IMR-90 (cell line): ENCODE results near the gene USH2A. TPM values are rescaled to one million over a fixed set of nuclear protein-coding genes. Genes with fewer than 3 reads are reported as not detected.

Source experiments
- ATAC-seq: fragments of 200-7000 bp; cut with Tn5 transposase; 2 replicates; pipeline ENCODE4 v1.9.1; 2020; ENCODE audit warnings: low read depth, mild to moderate bottlenecking, moderate library complexity
- BruUV-seq: library from RNA; stranded (reverse); fragments of 400-500 nt; replicated peaks from 2 replicates; lab custom pipeline; 2021; lab: Mats Ljungman, UMichigan
- CTCF ChIA-PET: fragments of 300-600 bp; formaldehyde crosslinking; extraction: SDS; loops from one replicate; lab custom pipeline; 2021; ENCODE audit warnings: antibody characterized with exemption; lab: Yijun Ruan, JAX
- POLR2A ChIA-PET: fragments of 300-600 bp; sonication (Branson Sonifier 250); formaldehyde crosslinking; loops from one replicate; lab custom pipeline; 2022; ENCODE audit warnings: antibody characterized with exemption; ENCODE audit not compliant: unreplicated experiment; lab: Charles Lee
- DNase-seq: peaks from one replicate; pipeline ENCODE4 v3.0.0; 2013
- H2AFZ ChIP-seq: replicated peaks from 2 replicates; pipeline ENCODE3; 2013; ENCODE audit warnings: low read length, mild to moderate bottlenecking; ENCODE audit not compliant: poor library complexity
- H2AK5ac ChIP-seq: 2 replicates; pipeline ENCODE4 v1.6.1; 2013; ENCODE audit warnings: low read depth, low read length, inconsistent platforms
- H2AK9ac ChIP-seq: replicated peaks from 2 replicates; pipeline ENCODE3; 2013; ENCODE audit warnings: mild to moderate bottlenecking, low read depth, low read length, moderate library complexity; ENCODE audit not compliant: poor library complexity
- H2BK120ac ChIP-seq: 2 replicates; pipeline ENCODE4 v1.6.1; 2013; ENCODE audit warnings: low read depth, low read length, inconsistent platforms
- H2BK15ac ChIP-seq: 3 replicates; pipeline ENCODE4 v1.6.1; 2013; ENCODE audit warnings: low read depth, low read length, inconsistent platforms
- H2BK20ac ChIP-seq: 2 replicates; pipeline ENCODE4 v1.6.1; 2013; ENCODE audit warnings: low read depth, mild to moderate bottlenecking, inconsistent platforms, low read length, moderate library complexity
- H2BK5ac ChIP-seq: 2 replicates; pipeline ENCODE4 v1.6.1; 2013; ENCODE audit warnings: mild to moderate bottlenecking, low read depth, low read length, inconsistent platforms; ENCODE audit not compliant: poor library complexity, severe bottlenecking
- H3K14ac ChIP-seq: replicated peaks from 2 replicates; pipeline ENCODE4 v1.6.1; 2013; ENCODE audit warnings: low read depth, low read length, inconsistent platforms
- H3K18ac ChIP-seq: 2 replicates; pipeline ENCODE4 v1.6.1; 2013; ENCODE audit warnings: low read depth, low read length, control low read depth
- H3K23ac ChIP-seq: 2 replicates; pipeline ENCODE4 v1.6.1; 2013; ENCODE audit warnings: low read depth, low read length, inconsistent platforms
- H3K27ac ChIP-seq: 2 replicates; pipeline ENCODE4 v1.5.1; 2013; ENCODE audit warnings: mild to moderate bottlenecking, control low read depth, low read length; ENCODE audit not compliant: insufficient read depth
- H3K27me3 ChIP-seq: 2 replicates; pipeline ENCODE4 v1.6.1; 2013; ENCODE audit warnings: low read length; ENCODE audit not compliant: control insufficient read depth, insufficient read depth
- H3K36me3 ChIP-seq: 2 replicates; pipeline ENCODE4 v1.6.1; 2013; ENCODE audit warnings: low read length, mixed read lengths; ENCODE audit not compliant: control insufficient read depth, insufficient read depth
- H3K4ac ChIP-seq: 2 replicates; pipeline ENCODE4 v1.6.1; 2013; ENCODE audit warnings: low read depth, low read length, inconsistent platforms
- H3K4me1 ChIP-seq: 2 replicates; pipeline ENCODE4 v1.6.1; 2013; ENCODE audit warnings: low read length, mixed read lengths; ENCODE audit not compliant: control insufficient read depth, insufficient read depth
- H3K4me2 ChIP-seq: 2 replicates; pipeline ENCODE4 v1.6.1; 2013; ENCODE audit warnings: low read depth, mild to moderate bottlenecking, control low read depth, low read length, moderate library complexity
- H3K4me3 ChIP-seq: 2 replicates; pipeline ENCODE4 v1.5.1; 2013; ENCODE audit warnings: low read depth, mild to moderate bottlenecking, control low read depth, low read length, moderate library complexity; ENCODE audit not compliant: insufficient read depth
- H3K56ac ChIP-seq: 2 replicates; pipeline ENCODE4 v1.6.1; 2013; ENCODE audit warnings: low read length, inconsistent platforms; ENCODE audit not compliant: insufficient read depth; ENCODE audit errors: extremely low read depth
- H3K79me1 ChIP-seq, 2 experiments: 2 replicates each; pipeline ENCODE4 v1.6.1; 2013; ENCODE audit warnings: low read length in 2 of 2, inconsistent platforms in 1 of 2, low read depth in 1 of 2
- H3K9ac ChIP-seq: 2 replicates; pipeline ENCODE4 v1.6.1; 2013; ENCODE audit warnings: low read depth, low read length, control low read depth
- H3K9me1 ChIP-seq: 2 replicates; pipeline ENCODE4 v1.6.1; 2013; ENCODE audit warnings: low read length, inconsistent platforms; ENCODE audit not compliant: insufficient read depth
- H3K9me3 ChIP-seq: 2 replicates; pipeline ENCODE4 v1.6.1; 2013; ENCODE audit warnings: low read length; ENCODE audit not compliant: control insufficient read depth, insufficient read depth
- H4K20me1 ChIP-seq: 2 replicates; pipeline ENCODE4 v1.6.1; 2013; ENCODE audit warnings: low read length, inconsistent platforms; ENCODE audit not compliant: insufficient read depth
- H4K5ac ChIP-seq: 2 replicates; pipeline ENCODE4 v1.6.1; 2013; ENCODE audit warnings: mild to moderate bottlenecking, low read depth, low read length, control low read depth
- H4K8ac ChIP-seq, 2 experiments: 2 replicates each; pipeline ENCODE4 v1.6.1; 2013; ENCODE audit warnings: low read depth in 2 of 2, low read length in 2 of 2, control low read depth in 1 of 2, inconsistent platforms in 1 of 2
- H4K91ac ChIP-seq: 2 replicates; pipeline ENCODE4 v1.6.1; 2013; ENCODE audit warnings: low read depth, low read length, inconsistent platforms; ENCODE audit not compliant: insufficient read depth
- MAFK ChIP-seq: IDR thresholded peaks from 2 replicates; pipeline ENCODE4 v1.6.1; 2012; ENCODE audit warnings: low read depth, low read length, improper control_type of control experiment
- MXI1 ChIP-seq: IDR thresholded peaks from 2 replicates; pipeline ENCODE4 v1.6.1; 2012; ENCODE audit warnings: low read depth, mild to moderate bottlenecking, low read length, moderate library complexity, borderline replicate concordance
- POLR2A ChIP-seq: IDR thresholded peaks from 2 replicates; pipeline ENCODE4 v1.6.1; 2012; ENCODE audit warnings: mild to moderate bottlenecking, low read depth, low read length
- RFX5 ChIP-seq: IDR thresholded peaks from 2 replicates; pipeline ENCODE4 v1.8.0; 2012; ENCODE audit warnings: low read depth, mild to moderate bottlenecking, low read length, moderate library complexity
- USF2 ChIP-seq: fragments of 150-350 bp; IDR thresholded peaks from 2 replicates; pipeline ENCODE4 v1.6.1; 2017; ENCODE audit warnings: mild to moderate bottlenecking, antibody characterized with exemption, low read length, low read depth
- WGBS, 2 experiments: methylation state at CpG; one replicate each; pipeline versions ENCODE4 v1.1.5 to v1.1.7; 2013; ENCODE audit warnings: missing lambda C conversion rate in 2 of 2; ENCODE audit not compliant: insufficient read length in 1 of 2; ENCODE audit errors: extremely low coverage in 2 of 2; 5-methylcytosine and 5-hydroxymethylcytosine counted together
- dilution Hi-C: fragments of 300-500 bp; cut with HindIII; formaldehyde crosslinking; loops from one replicate; pipeline ENCODE4 v1.14.3; 2018; ENCODE audit warnings: low sequenced_read_pairs; ENCODE audit not compliant: unreplicated experiment
- in situ Hi-C: fragments of 300-500 bp; cut with MboI; formaldehyde crosslinking; loops from 3 replicates; pipeline ENCODE4 v1.14.3; 2019; ENCODE audit warnings: low sequenced_read_pairs, inconsistent platforms, mixed read lengths
- intact Hi-C: fragments of 100-400 bp; cut with micrococcal nuclease; formaldehyde crosslinking; loops from 2 replicates; pipeline ENCODE4 v1.10.0; 2022
- polyA plus RNA-seq, 3 experiments: library from polyadenylated mRNA; depleted of rRNA; stranded (reverse); fragments of >200 nt; gene quantifications; 2 replicates each; pipeline ENCODE4 v1.2.3, GENCODE V29; 2012; ENCODE audit warnings: low replicate concordance in 1 of 3
- total RNA-seq: library from RNA; depleted of rRNA; stranded (reverse); fragments of >200 nt; gene quantifications from 2 replicates; pipeline ENCODE4 v1.2.3, GENCODE V29; 2012

USH2A gene
- total and polyA plus RNA-seq, 2 of the 4 experiments (the other 2 are of a cell fraction), result under 0.01 to 0.02 TPM

- Histone ChIP-seq H4K20me1 (no peaks in the 10 kb centered on the region), H2BK5ac (peak overlapping the region; percentile 69), H3K4me1 (peaks cover 1% of the 10 kb centered on the region; the same call in 1 of the 2 replicates), H3K14ac (no peak overlapping the region), H3K56ac (no peak overlapping the region), H3K27me3 (no peaks in the 10 kb centered on the region), H2BK15ac (no peak overlapping the region), H3K9me3 (no peaks in the 10 kb centered on the region), H3K79me1 (no peaks in the 10 kb centered on the region), H3K23ac (no peak overlapping the region), H2AK5ac (no peak overlapping the region), H3K4me2 (peak overlapping the region; percentile 52; the same call in 1 of the 2 replicates), H2AFZ (no peak overlapping the region), H3K27ac (no peak overlapping the region), H3K36me3 (no peaks in the 10 kb centered on the region), H3K4ac (no peak overlapping the region), H3K9ac (no peak overlapping the region), H3K18ac (no peak overlapping the region; the same call in 1 of the 2 replicates), H4K91ac (no peak overlapping the region), H4K8ac (no peak overlapping the region), H2AK9ac (no peak overlapping the region), H2BK20ac (peak overlapping the region; percentile 61; the same call in 1 of the 2 replicates), H3K4me3 (no peak overlapping the region), H4K5ac (peak overlapping the region; percentile 45; the same call in 1 of the 2 replicates), H2BK120ac (peak overlapping the region; percentile 16; the same call in 1 of the 2 replicates), H3K9me1 (no peaks in the 10 kb centered on the region)
- dilution Hi-C loops, result no loop called here
- intact Hi-C loops, result no loop called here
- no TSS peak for BruUV-seq
- POLR2A ChIA-PET, result no interaction called here
- WGBS, 2 experiments, result no CpG with 5 or more reads among the region's 1 CpG
- peak; percentile 82 for ATAC-seq
- CTCF ChIA-PET, result interaction anchor here (1.3 kb wide), 1 partner anchor 10 kb away, joined by 3 read pairs; no protein-coding TSS in a partner anchor
- DNase-seq, result peak; percentile 65
- TF ChIP-seq MAFK (no peak), POLR2A (no peak), MXI1 (no peak), USF2 (no peak), RFX5 (no peak)
- in situ Hi-C loops, result no loop called here
These were observed 678.8 kb downstream of the USH2A start for GRCh38 chr1:215744419-215744818.
